ENCODE measurements around the gene CHD2.
"Not testable (repeated sequence)": the region's sequence is repeated elsewhere in the genome, so short reads cannot be mapped to it uniquely, and the experiment has no call there.

The CHD2 gene

DNA sequence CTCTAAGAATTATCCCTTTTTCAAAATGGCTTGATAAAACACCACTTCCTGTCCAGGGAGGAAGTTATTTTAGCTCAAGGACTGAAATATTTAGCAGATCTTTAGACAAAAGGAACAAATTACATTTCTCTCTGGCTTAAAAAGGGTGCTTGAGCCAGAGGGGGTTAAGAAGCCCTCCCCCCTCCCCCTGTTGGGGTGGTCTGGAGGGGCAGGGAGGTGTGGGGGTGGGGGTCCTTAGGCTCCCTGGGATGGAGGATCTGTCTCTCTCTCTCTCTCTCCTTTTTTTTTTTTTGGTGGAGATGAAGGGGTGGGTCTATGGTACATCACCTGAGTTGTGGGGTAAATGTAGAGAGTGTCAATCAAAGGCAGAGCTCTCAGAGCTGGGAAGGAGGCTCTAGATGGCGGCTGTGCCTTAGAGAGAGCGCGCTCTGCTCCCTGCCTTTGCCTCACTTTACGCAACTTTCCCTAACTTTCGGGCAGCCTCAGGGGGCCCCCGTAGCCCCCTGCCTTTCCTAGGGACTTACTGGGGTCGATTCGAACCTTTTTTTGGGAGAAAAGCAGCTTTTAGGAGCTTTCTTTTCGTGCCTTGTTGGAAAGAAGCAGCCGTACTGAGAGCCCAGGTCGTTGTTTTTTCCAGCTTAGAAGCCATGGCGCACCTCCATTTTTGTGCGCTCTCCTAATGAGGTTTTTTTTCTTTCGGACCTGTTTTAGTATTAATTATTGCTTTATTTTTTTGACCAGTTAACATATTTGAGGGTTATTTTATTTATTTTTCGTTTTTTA lies at the start of gene CHD2:
Gene CHD2 (plus strand): TSS at position 377 of the 783 bp plus-strand sequence. CDS start 914 bp downstream, outside the sequence.
- peak; percentile 90 for DNase-seq (ENCODE audit: low read depth, low spot score)

DNA sequence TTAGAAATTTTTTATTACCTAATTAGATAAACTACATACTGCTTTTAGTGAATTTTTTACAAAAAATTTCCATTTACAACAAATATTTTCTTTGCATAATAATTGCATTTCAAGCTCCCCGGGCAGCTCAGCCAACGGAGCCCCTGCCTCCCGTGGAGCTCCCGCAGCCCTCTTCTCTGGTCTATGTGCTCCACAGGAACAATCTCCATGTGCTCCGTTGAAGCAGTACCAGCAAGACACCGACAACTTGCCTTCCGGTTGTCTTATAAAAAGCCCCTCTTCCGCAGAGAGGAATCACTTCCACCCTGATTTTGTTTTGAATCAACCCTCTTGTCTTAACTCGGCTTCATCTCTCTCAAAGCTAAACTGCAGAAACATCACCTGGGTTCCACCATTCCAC lies 46.9 kb upstream of the CHD2 start:
- no peak for DNase-seq (ENCODE audit: low read depth, low spot score)

DNA sequence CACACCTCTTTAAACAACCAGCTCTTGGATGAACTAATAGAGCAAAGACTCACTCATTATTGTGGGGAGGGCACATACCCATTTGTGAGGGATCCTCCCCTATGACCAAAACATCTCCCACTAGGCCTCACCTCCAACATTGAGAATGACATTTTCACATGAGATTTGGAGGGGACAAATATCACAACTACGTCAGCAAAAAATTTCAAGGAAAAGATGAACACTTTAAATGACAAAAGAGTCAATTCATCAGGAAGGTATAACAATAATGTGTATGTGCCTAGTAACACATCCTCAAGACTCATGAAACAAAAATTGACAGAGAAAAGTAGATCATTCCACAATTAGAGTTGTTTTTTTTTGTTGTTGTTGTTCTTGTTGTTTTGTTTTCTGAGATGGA lies 38.4 kb upstream of the CHD2 start:
- DNase-seq (ENCODE audit: low read depth, low spot score): no peak

DNA sequence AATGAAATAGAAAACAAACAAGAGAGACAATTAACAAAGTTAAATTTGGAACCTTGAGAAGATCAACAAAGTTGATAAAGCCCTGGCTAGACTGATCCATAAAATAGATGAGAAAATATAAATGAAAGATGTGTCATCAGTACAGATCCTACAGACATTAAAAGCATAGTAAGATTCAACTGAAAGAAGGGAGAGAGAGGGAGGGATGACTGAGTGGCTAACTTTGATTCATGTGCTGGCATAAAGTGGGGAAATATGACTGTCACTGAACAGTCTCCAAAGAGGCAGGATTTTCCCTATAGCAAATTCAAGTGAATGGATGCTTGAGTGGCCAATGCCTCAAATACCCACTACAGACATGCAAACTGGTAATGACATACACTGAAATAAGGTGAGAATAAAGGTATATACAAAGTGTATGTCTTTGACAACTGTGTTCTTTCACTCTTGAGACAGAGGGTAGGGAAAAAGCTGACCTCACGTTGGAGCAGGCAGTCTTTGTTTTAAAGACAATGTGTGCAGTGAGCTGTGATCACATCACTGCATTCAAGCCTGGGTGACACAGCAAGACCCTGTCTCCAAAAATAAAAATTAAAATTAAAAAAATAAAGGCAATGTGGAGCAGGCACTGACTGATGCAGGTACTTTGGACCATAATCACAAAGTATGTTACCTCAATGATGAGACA lies 35.9 kb upstream of the CHD2 start:
- no peak for DNase-seq (ENCODE audit: low read depth, low spot score)

DNA sequence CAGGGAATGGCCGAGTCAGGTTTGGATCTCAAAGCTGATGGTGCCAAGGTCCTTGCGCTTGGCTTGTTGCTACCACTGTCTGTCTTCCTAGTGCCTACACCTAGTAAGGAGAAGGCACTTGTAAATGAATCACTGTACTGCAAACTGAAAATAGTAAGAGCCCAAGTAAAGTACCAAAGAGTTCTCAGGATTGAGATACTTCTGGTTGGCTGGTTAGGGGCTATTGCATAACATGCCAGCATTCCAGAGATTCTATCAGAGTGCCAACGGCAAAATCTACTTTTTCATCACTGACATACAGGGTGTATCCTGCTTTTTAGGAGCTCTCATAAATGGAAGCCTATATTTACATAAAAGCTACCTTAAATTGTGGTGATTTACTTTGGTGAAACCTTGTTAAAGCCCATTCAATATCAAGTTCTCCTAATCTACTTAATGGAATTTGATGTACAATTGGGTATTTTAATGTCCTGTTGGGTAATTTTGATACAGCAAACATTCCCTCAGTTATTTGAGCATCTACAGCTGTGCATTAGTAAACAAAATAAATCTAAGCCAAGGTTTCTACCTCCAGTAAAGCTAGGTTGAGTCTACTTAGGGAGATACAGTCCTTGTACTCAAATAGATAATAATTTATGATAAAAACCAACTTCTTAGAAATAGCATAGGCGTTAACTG lies 30.7 kb upstream of the CHD2 start:
- DNase-seq (ENCODE audit: low read depth, low spot score): no peak

DNA sequence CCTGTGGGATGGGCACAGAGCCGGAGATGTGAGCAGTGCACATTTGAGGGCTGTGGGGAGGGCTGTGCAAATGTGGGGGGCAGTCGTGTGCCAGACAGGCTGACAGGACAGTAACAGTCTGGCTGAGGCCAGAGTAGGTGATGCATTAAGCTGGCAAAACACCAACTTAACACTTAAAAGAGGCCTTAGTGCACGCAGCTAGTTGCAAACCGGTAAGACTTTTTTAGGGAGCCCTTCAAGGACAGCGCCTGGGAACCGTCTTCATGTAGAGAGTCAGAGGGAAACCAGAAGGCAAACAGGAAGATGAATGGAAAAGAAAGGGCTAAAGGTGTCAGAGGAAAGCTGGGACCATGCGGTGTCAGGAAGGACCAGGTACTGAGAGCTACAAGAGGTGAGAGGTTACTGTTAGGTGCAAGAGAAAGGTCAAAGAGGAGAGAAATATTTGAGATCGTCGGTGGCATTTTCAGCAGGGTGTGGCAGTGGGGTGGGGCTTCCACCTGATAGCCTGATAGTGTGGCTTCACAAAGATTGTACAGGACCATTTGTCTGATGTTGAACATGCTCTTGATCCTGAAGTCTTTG lies 30.0 kb upstream of the CHD2 start:
- DNase-seq (ENCODE audit: low read depth, low spot score): no peak

DNA sequence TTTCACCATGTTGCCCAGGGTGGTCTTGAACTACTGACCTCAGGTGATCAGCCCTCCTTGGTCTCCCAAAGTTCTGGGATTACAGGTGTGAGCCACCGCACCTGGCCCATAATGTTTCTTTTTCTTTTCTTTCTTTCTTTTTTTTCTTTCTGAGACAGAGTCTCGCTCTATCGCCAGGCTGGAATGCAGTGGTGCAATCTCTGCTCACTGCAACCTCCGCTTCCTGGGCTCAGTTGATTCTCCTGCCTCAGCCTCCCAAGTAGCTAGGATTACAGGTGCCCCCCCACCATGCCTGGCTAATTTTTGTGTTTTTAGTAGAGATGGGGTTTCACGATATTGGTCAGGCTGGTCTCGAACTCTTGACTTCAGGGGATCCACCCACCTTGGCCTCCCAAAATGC lies 27.2 kb upstream of the CHD2 start:
- DNase-seq (ENCODE audit: low read depth, low spot score): not testable (repeated sequence)

DNA sequence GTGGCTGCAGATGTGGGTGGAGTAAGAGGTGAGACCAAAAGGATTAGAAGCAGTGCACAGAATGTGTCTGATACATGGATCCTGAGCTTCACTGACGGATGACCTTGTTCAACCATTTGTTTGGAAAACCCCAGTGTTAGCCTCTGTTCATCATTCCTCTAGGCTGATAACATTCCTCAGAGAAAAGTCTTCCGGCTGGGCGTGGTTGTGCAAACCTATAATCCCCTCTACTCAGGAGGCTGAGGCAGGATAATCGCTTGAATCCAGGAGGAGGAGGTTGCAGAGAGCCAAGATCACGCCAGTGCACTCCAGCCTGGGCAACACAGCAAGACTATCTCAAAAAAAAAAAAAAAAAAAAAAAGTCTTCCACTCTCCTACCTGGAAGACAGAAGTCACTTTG lies 23.1 kb upstream of the CHD2 start:
- DNase-seq (ENCODE audit: low read depth, low spot score): no peak

DNA sequence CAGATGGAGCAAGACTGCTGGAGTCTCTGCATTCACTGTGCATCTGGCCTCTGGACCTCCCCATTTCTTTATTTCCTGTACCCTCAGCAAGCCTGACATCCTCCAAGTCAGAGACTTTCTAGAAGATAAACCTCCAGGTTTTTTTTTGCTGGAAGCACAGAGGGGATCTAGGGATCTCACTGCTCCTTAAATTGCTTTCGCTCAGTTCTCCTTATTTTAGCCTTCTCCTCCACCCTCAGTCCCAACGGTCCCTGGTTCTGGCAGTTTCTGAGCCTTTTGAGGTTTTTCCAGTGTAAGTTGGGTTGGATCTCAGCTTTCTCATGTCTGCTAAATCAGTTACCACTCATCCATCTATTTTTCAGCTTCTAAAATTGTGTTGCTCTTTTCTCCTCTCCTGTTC lies 22.7 kb upstream of the CHD2 start:
- no peak for DNase-seq (ENCODE audit: low read depth, low spot score)

DNA sequence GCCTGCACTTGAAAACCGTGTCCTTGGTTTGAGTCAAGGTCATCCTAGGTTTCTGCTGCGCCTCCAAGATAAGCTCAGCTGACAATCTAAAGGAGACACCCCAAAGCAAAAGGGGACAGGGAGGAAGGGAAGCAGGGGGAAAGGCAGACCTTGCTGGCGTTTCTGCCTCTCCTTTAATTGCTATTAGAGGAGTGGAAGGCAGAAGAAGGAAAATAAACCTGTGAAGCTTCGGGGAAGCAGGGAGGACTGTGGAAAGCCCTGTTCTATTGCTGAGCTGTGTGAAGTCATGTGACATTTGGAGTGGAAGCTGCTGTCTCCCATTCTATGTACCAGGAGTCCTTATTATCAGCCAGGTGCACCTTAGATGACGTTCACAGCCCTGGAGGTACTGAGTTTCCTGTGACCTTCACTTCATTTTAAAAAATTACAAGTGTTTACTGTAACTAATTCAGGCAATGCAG lies 21.5 kb upstream of the CHD2 start:
- no peak for DNase-seq (ENCODE audit: low read depth, low spot score)

DNA sequence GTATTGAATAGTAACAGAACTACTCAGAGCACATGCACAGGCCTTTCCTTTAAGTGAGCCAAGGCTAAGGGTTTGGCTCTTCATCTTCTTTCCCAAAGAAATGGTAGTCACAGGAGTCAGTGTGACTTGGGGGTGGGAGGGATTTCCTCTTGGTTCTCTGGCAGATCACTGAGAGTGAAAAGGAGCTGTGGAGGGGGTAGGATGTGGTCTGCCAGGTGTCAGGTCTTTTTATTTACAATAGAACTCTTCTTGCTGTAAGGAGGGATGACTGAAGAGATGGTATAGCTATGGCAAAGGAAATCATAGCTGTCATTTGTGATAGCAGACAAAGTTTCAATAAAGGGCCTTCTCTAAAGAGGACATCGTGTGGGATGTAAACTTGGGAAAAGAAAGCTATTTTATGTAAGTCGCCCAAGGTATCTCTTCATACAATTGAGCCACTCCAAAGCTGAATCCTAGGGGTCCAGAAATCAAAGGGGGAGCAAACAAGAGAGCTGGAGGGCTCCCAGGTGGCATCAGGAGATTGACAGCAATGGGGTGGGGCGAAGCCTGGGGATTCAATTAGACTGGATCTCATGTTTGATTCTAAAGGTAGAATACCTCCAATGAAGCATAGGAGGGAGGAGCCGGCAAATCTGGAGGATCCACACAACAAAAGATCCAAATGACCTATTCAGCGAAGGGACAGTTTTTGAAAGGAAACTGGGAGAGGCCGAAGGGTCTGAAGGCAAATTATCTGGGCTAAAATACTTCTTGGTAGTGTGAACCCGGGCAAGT lies 20.0 kb upstream of the CHD2 start:
- DNase-seq (ENCODE audit: low read depth, low spot score): no peak

DNA sequence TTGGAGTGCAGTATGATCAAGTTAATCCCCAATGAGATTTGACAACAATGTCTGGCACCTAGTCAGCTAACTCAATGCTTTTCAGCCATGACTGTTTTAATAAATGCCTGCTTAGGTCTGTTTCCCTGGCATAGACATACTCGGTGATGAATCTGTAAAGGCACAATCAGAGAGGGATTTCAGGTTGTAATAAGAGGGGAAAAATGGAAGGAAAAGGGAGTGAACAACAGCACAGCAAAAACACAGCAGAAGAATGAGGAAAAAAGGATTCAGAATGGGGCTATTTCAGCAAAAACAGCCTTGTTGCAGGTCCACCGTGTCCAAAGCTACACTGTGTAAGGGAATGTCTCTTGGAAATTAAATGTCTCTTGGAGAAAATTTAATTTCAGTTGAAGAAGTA lies 19.3 kb upstream of the CHD2 start:
- DNase-seq (ENCODE audit: low read depth, low spot score): no peak

DNA sequence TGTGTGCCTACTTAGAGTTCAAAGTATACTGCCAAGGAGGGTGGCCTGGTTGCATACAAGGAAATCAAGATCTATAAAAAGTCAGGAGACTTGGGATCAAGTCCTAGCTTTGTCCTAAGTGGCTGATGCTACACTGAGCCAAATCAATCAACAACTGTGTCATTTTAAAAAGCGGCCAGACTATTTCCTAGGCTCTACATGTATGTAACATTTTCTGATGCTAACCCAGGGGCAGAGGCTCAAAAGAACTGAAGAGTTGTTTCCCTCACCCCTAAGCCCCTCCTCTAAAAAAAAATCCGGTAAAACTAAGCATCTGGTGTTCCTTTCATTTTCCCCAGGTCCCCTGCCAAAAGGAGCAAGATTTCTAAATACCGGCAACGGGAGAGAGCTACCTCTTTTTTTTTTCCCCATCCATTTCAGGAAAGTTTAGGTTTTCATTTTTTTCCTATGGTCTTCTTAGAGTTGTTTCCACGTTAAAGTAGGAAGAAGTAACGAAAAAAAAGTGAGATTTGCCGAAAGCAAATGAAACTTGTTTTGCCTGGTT lies 18.8 kb upstream of the CHD2 start:
- no peak for DNase-seq (ENCODE audit: low read depth, low spot score)

DNA sequence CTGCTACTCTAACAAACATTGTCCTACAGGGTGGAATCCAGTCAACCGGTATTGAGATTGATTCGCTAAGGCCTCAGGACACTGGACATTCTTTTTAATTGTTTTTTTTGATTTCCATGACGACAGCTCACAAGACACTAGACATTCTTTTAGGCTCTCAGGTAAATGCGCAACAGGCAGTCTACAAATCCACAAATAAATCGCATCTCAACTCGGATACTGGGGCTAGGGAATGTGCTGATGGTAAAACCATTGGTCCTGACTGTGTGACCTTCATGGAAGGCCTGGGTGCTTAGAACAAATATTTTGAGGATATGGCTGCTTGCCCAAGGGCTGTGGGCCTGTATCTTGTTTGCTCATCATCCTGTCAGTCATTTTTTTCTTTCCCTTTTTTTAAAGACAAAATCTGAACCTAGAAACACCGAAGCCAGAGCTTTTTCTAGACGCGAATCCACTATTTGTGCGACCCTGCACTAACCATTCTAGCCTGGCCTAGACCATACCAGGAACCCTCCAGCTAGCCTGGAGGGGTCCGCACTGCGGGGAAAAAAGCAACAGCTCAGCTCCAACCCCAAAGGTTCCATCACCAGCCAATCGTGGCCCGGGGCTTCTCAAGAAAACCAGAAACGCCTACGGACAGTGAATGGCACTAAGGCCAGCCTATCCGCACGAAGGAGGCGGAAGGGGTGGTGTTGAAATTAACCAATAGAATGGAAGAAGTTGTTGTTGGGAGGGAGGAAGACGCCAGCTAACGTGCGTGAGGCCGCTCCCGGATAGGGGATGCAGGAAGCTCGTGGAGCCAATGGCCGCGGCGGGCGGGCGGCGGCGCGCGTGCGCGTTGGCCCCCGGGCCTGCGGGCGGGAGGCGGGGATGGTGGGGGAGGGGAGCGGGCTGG lies 18.1 kb upstream of the CHD2 start:
- DNase-seq (ENCODE audit: low read depth, low spot score): peak; percentile 98

DNA sequence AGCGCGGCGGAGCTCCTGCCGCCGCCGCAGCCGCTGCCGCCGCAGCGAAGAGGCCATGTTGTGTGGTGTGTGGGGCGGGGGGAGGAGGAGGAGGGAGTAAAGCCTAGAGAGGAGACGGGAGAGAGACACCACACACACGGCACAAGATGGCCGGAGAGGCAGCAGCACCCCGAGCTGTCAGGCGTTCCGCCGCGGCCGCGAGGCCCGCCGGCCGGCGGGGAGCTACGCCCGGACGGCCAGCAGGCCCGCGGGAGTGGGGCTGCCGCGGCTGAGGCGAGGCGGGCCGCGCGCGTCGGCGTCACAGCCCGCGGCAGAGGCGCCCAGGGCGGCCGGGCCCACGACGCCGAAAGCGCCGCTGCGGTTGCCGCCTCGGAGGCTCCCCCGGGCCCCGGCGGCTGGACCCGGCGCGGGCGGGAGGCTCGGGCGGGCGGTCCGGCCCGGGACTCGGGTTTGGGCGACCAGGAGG lies 17.4 kb upstream of the CHD2 start:
- DNase-seq (ENCODE audit: low read depth, low spot score): peak; percentile 23

DNA sequence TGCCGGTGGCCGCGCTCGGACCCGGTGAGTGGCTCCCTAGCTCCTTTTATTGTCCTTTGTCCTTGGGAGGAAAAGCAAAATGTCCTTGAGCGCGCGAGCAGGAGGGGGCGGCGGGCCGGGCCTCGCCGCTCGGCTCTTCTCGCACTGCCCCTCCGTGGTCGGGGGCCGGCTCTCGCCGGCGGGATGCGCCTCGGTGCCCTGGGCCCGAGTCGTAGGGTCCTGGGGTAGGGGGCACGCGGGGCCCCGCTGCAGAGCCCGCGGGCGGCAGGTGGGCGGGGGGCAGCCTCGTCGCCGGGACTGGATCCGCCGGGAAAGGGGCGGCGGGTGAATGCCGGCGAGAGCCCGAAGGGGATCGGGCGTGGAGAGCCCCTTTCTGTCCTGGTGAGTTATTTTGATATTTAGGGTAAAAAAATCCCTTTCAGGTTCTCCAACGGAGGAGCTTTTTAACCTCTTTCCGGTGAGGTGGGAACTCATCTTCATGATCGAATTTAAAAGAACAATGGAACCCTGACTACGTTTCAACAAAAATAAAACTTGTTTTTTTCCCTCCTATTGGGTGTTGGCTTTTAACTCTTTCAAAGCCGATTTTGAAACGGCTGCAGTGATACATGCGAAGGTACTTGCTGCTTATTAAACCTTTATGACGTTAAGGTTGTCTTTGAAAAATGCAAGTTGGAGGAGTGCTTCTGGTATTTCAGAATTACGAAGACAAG lies 16.8 kb upstream of the CHD2 start:
- DNase-seq (ENCODE audit: low read depth, low spot score): no peak

DNA sequence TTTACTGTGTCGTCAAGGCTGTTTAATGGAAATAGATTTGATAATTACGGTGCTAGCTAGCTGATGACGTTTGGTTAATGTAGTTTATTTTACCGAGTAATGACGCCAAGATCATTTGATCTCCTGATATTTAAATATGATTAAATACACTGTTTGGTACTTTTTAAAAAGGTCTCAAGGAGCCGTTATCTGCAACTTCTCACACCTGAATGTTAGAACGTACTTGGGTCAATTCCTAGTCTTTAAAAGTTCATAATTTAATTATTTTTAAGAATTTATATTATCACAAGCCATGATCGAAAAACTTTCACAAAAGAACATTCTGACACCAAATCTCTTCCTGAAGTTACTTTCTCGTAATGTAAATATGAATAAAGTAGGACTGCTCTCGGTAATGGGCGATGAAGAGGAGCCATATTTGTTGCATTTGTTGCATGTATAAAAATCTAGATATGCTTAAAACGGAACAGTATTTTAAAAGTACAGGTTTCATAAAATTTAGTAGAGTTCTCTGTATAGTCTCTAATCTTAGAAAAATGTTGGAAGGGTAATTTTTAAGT lies 16.2 kb upstream of the CHD2 start:
- no peak for DNase-seq (ENCODE audit: low read depth, low spot score)

DNA sequence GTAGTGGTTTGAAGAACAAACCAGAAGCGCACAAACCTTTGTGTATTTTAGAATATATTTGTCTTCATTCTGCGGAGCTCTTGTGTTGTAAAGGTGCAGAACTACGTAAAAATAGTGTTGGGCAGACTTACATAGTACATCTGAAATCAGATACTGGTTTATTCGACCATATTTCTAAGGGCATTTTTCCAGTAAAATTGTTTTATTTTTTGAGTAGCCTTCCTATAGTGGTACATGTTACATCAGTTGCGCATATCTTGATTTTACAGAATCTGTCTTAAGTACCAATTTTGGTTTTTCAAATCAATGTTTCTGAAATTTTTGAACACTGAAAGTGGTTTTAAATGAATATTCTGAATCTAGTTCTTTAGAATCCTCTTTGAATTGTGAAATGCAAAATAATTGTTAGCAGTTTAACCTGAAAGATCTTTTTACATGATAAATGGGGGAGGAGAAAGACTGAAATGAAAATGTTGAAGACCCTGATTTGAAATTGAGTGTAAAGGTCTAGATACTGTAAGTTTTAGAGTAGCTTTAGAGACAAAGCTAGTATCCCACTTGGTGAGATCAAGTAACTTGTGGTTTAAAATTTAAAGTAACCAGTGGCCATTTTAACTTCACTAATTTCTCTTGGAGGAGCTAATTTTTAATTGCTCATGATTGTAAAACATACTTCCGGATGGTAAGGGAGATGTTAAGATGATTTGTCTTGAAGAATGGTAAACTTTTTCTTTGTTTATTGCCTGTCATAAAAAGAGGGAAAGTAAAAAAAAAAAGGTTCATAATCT lies 15.5 kb upstream of the CHD2 start:
- DNase-seq (ENCODE audit: low read depth, low spot score): no peak
